Body of pancreas (tissue), 4 donors: ENCODE data around the gene REV3L. TPM values are rescaled to one million over a fixed set of nuclear protein-coding genes. Genes with fewer than 3 reads are reported as not detected.

Source experiments
- ATAC-seq: fragments of 150-250 bp; one replicate; pipeline ENCODE4 v1.9.1; 2016
- DNase-seq, 4 donors: peaks; one replicate each; pipeline ENCODE4 v3.0.0-alpha.2; 2019
- H3K27ac ChIP-seq, 4 donors: fragments of 200-600 bp; sonication (generic); 1 replicate in 3 of 4; 2 replicates in 1 of 4; pipeline versions ENCODE4 v1.5.1 to v1.6.1; 2016 to 2019; ENCODE audit warnings: mild to moderate bottlenecking in 1 of 4, mixed read lengths in 1 of 4, moderate library complexity in 1 of 4
- H3K27me3 ChIP-seq, 2 donors: fragments of 200-600 bp; sonication (generic); one replicate each; pipeline ENCODE4 v1.6.0; 2016; ENCODE audit warnings: mild to moderate bottlenecking in 1 of 2
- H3K36me3 ChIP-seq, 2 donors: fragments of 200-600 bp; sonication (generic); replicated peaks in 1 of 2; 2 replicates each; pipeline ENCODE4 v1.5.1; 2016; ENCODE audit warnings: low read depth in 2 of 2; ENCODE audit not compliant: insufficient read depth in 1 of 2
- H3K4me1 ChIP-seq: fragments of 200-600 bp; sonication (generic); one replicate; pipeline ENCODE4 v1.6.0; 2016
- H3K4me3 ChIP-seq, 2 donors: fragments of 200-600 bp; sonication (generic); 1 replicate in 1 of 2; 2 replicates in 1 of 2; pipeline ENCODE4 v1.5.1; 2016 to 2019
- H3K9me3 ChIP-seq, 3 donors: fragments of 200-600 bp; sonication (generic); 1 replicate in 2 of 3; 2 replicates in 1 of 3; pipeline ENCODE4 v1.5.1; 2016
- CTCF ChIP-seq, 7 experiments: fragments of 450-650 bp in 4 of 7; fragments of 200-600 bp in 3 of 7; sonication (generic) in 3 of 7; IDR thresholded peaks; one replicate each; pipeline ENCODE4 v1.5.1; 2016 to 2019; ENCODE audit warnings: antibody characterized with exemption in 7 of 7
- POLR2A ChIP-seq, 3 donors: fragments of 450-650 bp; IDR thresholded peaks; one replicate each; pipeline ENCODE4 v1.6.1; 2016; ENCODE audit warnings: antibody characterized with exemption in 3 of 3, mild to moderate bottlenecking in 2 of 3
- WGBS, 2 donors: methylation state at CpG; one replicate each; pipeline ENCODE4 v1.1.5; 2017; 5-methylcytosine and 5-hydroxymethylcytosine counted together
- intact Hi-C: fragments of 100-400 bp; cut with DNase I; formaldehyde crosslinking; loops from one replicate; pipeline ENCODE4 v1.15.1; 2023
- total RNA-seq, 2 donors: library from RNA; depleted of rRNA; stranded (reverse); fragments of >200 nt; gene quantifications; one replicate each; pipeline ENCODE4 v1.1.0, GENCODE V29; 2016

Gene REV3L
- total RNA-seq, 2 donors from 2014 or later, result 28.3 to 29.7 TPM

- peaks cover 0 to 13% of the 10 kb centered on the region in 2 donors for H3K36me3 ChIP-seq
- TF ChIP-seq CTCF (IDR thresholded peaks at IDR 0.05) (no peak), POLR2A (IDR thresholded peaks at IDR 0.05) (no peak)
- no peak overlapping the region for H3K27ac ChIP-seq
- DNase-seq (no peak), ATAC-seq (no peak)
- H3K4me3 ChIP-seq, result no peak overlapping the region
- H3K4me1 ChIP-seq, result no peaks in the 10 kb centered on the region
- H3K27me3 ChIP-seq, result no peaks in the 10 kb centered on the region
- intact Hi-C loops, result no loop called here
- H3K9me3 ChIP-seq, result peaks cover 0 to 7% (median 3%) of the 10 kb centered on the region in 3 donors
- 97 to 99% methylated on average over 1 to 2 of the region's 2 CpGs for WGBS, 2 donors
Measured at GRCh38 chr6:111276335-111276734, 206.7 kb downstream of the REV3L start.

- peaks cover 0 to 11% of the 10 kb centered on the region in 2 donors for H3K36me3 ChIP-seq
- H3K4me3 ChIP-seq, result no peak overlapping the region
- ATAC-seq, result no peak
- H3K9me3 ChIP-seq, result peaks cover 0 to 7% (median 3%) of the 10 kb centered on the region in 3 donors
- H3K4me1 ChIP-seq, result no peaks in the 10 kb centered on the region
- no peak for DNase-seq
- WGBS, 2 donors, result 95 to 97% methylated on average over 3 of the region's 3 CpGs
- TF ChIP-seq CTCF (IDR thresholded peaks at IDR 0.05) (no peak), POLR2A (IDR thresholded peaks at IDR 0.05) (no peak)
- H3K27me3 ChIP-seq, result no peaks in the 10 kb centered on the region
- intact Hi-C loops, result no loop called here
- H3K27ac ChIP-seq, result no peak overlapping the region
Measured at GRCh38 chr6:111274593-111275217, 208.3 kb downstream of the REV3L start.

- Histone ChIP-seq H3K9me3 (peaks cover 0 to 4% (median 3%) of the 10 kb centered on the region in 3 donors), H3K27ac (no peak overlapping the region), H3K27me3 (no peaks in the 10 kb centered on the region), H3K4me3 (no peak overlapping the region), H3K36me3 (peaks cover 0 to 9% of the 10 kb centered on the region in 2 donors), H3K4me1 (no peaks in the 10 kb centered on the region)
- intact Hi-C loops, result no loop called here
- TF ChIP-seq POLR2A (IDR thresholded peaks at IDR 0.05) (no peak), CTCF (IDR thresholded peaks at IDR 0.05) (no peak)
- ATAC-seq (no peak), DNase-seq (no peak)
- WGBS, 2 donors, result 94 to 99% methylated on average over 4 of the region's 4 CpGs
Measured at GRCh38 chr6:111270121-111270520, 212.9 kb downstream of the REV3L start.

- peaks cover 0 to 9% of the 10 kb centered on the region in 2 donors for H3K36me3 ChIP-seq
Measured at GRCh38 chr6:111269401-111269970, 213.5 kb downstream of the REV3L start.

More at GRCh38 chr6:111269401-111269970, 213.5 kb downstream of the REV3L start:
- no peak for ATAC-seq
- no peak for TF ChIP-seq POLR2A (IDR thresholded peaks at IDR 0.05)
- no peak for TF ChIP-seq CTCF (IDR thresholded peaks at IDR 0.05)
- no peaks in the 10 kb centered on the region for H3K4me1 ChIP-seq
- intact Hi-C loops, result no loop called here
- no peaks in the 10 kb centered on the region for H3K9me3 ChIP-seq
- 84 to 95% methylated on average over 1 of the region's 1 CpG for WGBS, 2 donors
- no peaks in the 10 kb centered on the region for H3K27me3 ChIP-seq
- no peak overlapping the region for H3K27ac ChIP-seq
- H3K4me3 ChIP-seq, result no peak overlapping the region
- DNase-seq, result no peak
